Smooth muscle cell of bladder (primary cell): Measurements from ENCODE around the gene HNRNPC. TPM values are rescaled to one million over a fixed set of nuclear protein-coding genes. Genes with fewer than 3 reads are reported as not detected.

Source experiments
- total RNA-seq: library from RNA; depleted of rRNA; stranded (reverse); fragments of >200 nt; gene quantifications from 2 replicates; pipeline ENCODE4 v1.2.3, GENCODE V29; 2014

Gene HNRNPC
- total RNA-seq, result 562 and 738 TPM in 2 replicates

GRCh38 chr14:21269252-21270046 lies at the start of gene HNRNPC:
Gene HNRNPC (minus strand): TSS chr14:21269442. CDS start chr14:21234193, 35,249 bp downstream.

DNA sequence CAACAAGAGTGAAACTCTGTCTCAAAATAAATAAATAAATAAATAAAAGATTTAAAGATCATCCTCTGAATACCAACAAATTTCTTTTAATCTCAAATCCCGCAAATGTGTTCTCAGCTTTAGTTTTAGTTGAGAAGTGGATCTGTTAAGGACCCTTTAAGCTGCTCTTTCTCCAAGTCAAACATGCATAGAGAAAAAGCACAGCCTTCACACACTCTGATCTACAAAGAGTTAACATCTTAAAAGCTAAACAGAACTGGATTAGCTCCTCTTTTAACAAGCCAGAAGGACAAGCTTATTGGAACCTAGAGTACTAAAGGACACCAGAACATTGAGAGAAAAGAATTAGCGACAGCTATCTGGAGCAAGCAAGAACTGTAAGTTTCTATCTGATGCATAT lies 10.5 kb upstream of the HNRNPC start, which contains the start of gene RPGRIP1:
Gene RPGRIP1 (plus strand): TSS at position 301 of the 400 bp plus-strand sequence. CDS start 7,894 bp downstream, outside the sequence.

Other genes with a start within 250 kb of the HNRNPC start
- 0.09 TPM in 1 of 2 replicates, not detected in the other for gene NDRG2, start 244.4 kb downstream of the HNRNPC start, total RNA-seq
- gene TPPP2, start 239.2 kb downstream of the HNRNPC start, total RNA-seq, result not detected in 2 replicates
- gene RNASE13, start 234.6 kb downstream of the HNRNPC start, total RNA-seq, result not detected in 2 replicates
- gene RNASE7, start 227.1 kb downstream of the HNRNPC start, total RNA-seq, result not detected in 2 replicates
- not detected in 2 replicates for gene RNASE8, start 211.6 kb downstream of the HNRNPC start, total RNA-seq
- 16.4 and 17.3 TPM in 2 replicates for gene ARHGEF40, start 199.1 kb downstream of the HNRNPC start, total RNA-seq
- 1.8 and 2.6 TPM in 2 replicates for gene ZNF219, start 170.8 kb downstream of the HNRNPC start, total RNA-seq
- not detected in 2 replicates for gene TMEM253, start 168.4 kb downstream of the HNRNPC start, total RNA-seq
- gene OR5AU1, start 113.4 kb downstream of the HNRNPC start, total RNA-seq, result not detected in 2 replicates
- gene RPGRIP1, start 10.6 kb upstream of the HNRNPC start, total RNA-seq, result not detected in 2 replicates
- 54.8 and 68.4 TPM in 2 replicates for gene SUPT16H, start 114.6 kb upstream of the HNRNPC start, total RNA-seq
- gene CHD8, start 186.7 kb upstream of the HNRNPC start, total RNA-seq, result 36.0 and 39.1 TPM in 2 replicates
- gene RAB2B, start 207.5 kb upstream of the HNRNPC start, total RNA-seq, result 15.1 and 19.7 TPM in 2 replicates
- gene TOX4, start 207.8 kb upstream of the HNRNPC start, total RNA-seq, result 18.8 and 23.8 TPM in 2 replicates
- gene METTL3, start 241.9 kb upstream of the HNRNPC start, total RNA-seq, result 41.5 and 45.8 TPM in 2 replicates